ENCODE data around the gene RPS29.

RPS29 gene

GRCh38 chr14:49551569-49551968 lies 34.6 kb downstream of the RPS29 start:
- FAIRE-seq = no peak

GRCh38 chr14:49550286-49551184 lies 35.6 kb downstream of the RPS29 start:
- peak; percentile 43 for DNase-seq (ENCODE audit: low spot score)
- peak; percentile 58 for FAIRE-seq

More at GRCh38 chr14:49551569-49551968, 34.6 kb downstream of the RPS29 start:
- DNase-seq (ENCODE audit: low spot score) = no peak

- DNase-seq (ENCODE audit: low spot score) (no peak), FAIRE-seq (no peak)
Observed at GRCh38 chr14:49549881-49550280, 36.3 kb downstream of the RPS29 start.

GRCh38 chr14:49549446-49549845 lies 36.7 kb downstream of the RPS29 start:
- FAIRE-seq (no peak), DNase-seq (ENCODE audit: low spot score) (no peak)

GRCh38 chr14:49546766-49547165 lies 39.4 kb downstream of the RPS29 start:
- FAIRE-seq = no peak
- no peak for DNase-seq (ENCODE audit: low spot score)

- DNase-seq (ENCODE audit: low spot score) = no peak
- FAIRE-seq = no peak
Observed at GRCh38 chr14:49545716-49546115, 40.5 kb downstream of the RPS29 start.

- FAIRE-seq (no peak), DNase-seq (ENCODE audit: low spot score) (no peak)
Observed at GRCh38 chr14:49545071-49545470, 41.1 kb downstream of the RPS29 start.

- FAIRE-seq (no peak), DNase-seq (ENCODE audit: low spot score) (no peak)
Observed at GRCh38 chr14:49541049-49541448, 45.1 kb downstream of the RPS29 start.

- no peak for FAIRE-seq
- no peak for DNase-seq (ENCODE audit: low spot score)
Observed at GRCh38 chr14:49538852-49539251, 47.3 kb downstream of the RPS29 start.

Measured in urothelium cell line (cell line).